GM15510 (cell line): Measurements from ENCODE around the gene LMAN1L.
A peak's percentile ranks its signal among the peaks of the same experiment; 100 is the strongest.

Experiments used
- POLR2A ChIP-seq: IDR thresholded peaks from 3 replicates; pipeline ENCODE4 v1.6.1; 2011; ENCODE audit warnings: borderline replicate concordance; ENCODE audit not compliant: insufficient read length; ENCODE audit errors: extremely low read depth

Gene LMAN1L

DNA sequence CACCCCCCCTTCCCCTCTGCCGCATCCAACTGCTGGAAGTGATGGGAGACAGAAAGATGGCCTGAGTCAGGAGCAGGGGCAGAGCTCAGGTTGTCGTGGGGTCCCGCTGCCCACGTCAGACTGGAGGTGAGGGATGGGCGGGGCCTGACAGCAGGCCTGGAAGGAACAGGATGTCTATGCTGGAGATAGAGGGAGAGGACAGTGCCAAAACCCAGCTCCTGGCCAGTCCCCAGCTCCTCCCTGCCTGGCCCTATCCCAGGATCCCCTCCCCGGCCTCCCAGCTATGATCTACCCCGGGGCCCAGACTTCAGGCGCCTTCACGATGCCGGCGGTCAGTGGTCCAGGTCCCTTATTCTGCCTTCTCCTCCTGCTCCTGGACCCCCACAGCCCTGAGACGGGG, at the start of gene LMAN1L:
TSS of gene LMAN1L (plus strand) at position 303 of the 400 bp plus-strand sequence. CDS start at position 323, 20 bp downstream.
- no peak for TF ChIP-seq POLR2A

DNA sequence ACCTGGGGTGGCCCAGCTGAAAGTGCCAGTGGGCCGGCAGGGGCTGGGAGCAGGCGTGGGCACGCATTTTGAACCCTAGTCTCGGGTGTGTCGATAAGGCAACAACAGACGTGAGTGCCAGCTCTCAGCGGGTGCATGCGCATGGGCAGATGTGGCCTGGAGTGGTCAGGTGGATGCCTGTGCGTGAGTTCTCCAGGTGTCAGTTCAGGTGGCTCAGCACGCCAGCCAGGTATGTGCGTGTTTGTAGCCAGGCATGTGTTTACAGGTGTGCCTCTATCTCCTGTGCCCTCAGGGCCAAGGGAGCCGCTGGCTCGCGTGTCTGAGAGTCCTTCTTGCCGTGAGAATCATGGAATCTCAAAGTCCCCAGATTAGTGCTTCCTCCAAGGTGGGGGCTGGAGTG, 49.2 kb upstream of the LMAN1L start:
- no peak for TF ChIP-seq POLR2A

DNA sequence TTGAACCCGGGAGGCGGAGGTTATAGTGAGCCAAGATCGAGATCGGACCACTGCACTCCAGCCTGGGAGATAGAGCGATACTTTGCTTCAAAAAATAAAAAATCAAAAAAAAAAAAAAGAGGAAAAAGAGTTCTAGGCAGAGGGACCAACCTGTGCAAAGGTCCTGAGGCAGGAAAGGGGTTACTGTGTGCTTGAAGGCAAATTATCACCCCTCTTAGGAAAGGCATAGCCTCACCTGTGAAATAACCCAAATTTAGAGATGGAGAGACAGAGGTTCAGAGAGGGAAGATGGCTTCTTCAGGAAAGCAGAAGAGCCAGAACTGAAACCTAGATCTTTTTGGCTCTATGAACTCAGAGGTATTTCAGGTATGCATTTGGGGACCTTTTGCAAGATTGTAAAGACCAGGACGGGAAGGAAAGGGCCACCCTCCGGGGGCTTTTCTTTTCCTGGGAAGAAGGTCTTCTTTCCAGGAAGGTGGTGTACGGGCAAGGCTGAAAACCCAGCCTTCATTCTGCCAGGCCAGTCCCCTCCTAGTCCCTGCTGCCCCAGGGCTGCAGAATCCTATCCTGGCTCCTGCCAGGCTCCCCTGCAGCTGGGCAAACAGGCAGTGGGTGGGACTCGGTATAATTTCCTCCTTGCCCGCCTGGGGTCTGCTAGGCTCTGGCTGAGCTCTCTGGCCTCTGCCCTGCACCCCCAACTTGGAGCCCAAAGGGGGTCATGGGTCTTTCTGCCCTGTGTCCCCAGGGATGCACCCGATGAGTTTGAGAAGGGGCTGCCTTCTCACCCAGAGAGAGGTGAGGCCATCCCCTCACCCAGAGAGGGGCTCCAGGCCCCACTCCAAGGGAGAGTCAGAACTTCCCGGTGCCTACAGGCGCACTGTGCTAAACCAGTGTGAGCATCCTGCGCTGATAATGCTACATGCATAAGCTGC, 45.2 kb upstream of the LMAN1L start:
- no peak for TF ChIP-seq POLR2A

DNA sequence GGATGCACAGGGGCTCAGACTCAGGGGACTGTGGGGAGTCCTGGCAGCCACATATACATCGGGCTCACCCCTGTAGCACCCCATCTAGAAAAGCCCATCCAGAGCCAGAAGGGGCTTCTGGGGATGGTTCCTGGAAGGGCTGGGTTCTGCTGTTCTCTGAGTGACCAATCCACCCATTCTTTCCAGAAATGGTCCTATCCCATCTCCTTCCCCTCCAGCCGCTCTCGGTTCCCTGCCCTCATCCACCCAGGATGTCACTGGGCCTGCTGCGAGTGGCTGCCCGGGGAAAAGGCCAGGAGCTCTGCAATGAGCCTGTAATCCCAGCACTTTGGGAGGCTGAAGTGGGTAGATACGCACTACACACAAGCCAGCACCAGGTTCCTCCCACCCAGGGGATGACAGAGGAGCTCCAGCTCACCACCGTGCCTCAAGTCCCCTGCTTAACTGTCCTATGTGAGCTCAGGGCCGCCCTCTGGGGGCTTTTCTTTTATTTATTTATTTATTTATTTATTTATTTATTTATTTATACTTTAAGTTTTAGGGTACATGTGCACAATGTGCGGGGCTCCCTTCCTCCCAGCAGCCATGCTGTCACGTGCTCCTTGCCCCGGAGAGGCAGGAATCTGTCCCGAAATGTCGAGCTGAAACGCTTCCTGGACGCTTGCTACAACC, 44.4 kb upstream of the LMAN1L start:
- TF ChIP-seq POLR2A = no peak

DNA sequence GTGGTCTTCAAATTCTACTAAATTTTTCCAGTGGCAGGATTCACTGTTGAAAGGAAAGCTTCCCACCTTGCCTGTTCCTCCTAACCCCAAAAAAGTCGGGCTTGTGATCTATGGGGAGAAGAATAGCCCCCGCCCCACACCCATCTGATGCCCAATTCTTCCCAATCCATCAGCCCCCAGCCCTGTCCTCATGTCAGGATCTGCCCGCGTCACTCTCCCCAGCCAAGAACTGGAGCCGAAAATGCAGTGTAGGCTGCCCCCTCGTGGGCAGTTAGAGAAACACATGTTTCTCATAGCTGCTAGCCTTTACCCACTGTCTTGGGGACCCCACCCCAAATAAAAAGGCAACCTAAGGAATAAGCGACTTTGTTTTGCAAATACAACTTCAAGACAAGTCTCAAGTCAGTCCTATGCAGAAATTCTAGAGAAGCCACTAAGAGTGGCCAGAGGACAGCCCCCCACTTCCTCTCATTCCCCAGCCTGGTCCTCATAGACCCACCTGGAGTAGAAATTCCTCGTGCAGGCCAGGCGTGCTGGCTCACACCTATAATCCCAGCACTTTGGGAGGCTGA, 43.8 kb upstream of the LMAN1L start:
- TF ChIP-seq POLR2A = no peak

DNA sequence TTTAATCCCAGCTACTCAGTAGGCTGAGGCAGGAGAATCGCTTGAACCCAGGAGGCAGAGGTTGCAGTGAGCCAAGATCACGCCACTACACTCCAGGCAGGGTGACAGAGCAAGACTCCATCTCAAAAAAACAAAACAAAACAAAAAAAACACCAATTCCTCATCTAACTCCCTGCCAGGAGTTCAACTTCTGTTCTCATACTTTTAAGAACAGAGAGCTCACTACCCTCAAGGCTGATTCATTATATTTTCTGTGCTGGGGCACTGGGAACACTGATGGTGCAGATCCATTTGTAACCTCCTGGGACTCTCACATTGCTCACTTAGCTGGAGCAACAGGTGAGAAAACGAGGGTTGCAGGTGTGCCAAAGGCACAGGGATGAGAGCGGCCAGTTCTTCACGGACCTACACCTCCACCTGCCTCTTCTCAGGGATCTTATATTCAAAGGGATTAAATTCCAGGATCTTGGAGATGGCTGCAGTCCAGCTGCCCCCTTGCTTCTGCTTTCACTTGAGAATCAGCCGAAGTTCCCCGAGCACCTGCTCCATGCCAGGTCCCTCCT, 43.1 kb upstream of the LMAN1L start:
- TF ChIP-seq POLR2A = no peak

DNA sequence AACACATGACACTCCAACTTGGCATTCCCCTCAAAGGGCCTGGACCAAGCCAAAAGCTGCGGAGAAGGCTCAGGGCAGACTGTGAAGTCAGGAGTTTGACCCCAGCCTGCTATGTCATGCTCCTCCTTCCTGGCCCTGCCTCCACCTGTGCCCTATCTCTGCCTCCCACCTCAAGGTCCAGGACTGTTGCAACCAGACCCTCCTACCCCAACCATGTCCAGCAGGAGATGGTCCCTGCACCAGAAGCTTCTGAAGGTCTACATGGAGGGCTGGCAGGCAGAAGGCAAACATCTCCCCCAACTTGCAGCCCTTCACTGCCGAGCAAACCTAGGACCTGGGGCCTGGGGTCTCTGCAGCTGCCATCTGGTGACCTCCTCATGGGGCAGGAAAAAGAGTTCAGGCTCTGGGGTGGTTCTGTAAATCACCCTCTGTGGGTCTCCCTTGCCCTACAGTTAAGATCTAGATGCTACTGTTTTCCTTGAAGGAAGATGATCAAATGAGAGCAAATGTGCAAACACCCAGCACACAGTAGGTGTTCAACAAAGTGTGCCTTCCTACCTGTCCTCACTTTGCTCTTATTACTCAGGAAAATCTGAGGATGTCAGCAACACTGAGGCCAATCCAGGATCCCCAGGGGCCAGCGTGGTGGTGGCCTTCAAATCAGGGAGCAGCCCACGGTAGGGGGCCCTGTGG, 42.3 kb upstream of the LMAN1L start:
- no peak for TF ChIP-seq POLR2A

DNA sequence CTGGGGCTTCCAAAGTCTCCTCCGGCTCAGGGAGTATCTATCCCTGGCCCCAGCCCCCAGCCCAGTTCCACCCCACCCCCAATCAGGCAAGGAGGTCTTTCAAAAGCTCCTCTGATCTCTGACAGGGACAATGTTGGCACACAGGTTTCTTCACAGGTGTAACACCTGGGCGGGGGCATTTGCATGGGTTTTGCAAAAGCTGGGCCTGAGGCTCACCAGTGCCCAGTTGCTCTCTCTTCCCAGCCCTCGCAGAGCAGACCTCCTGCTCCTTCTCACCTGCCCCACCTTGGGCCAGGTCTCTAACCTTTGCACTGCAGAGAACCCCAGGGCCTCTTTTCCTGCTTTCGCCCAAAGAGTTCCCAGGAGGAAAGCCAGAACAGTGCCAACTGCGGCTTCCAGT, 39.3 kb upstream of the LMAN1L start:
- no peak for TF ChIP-seq POLR2A

DNA sequence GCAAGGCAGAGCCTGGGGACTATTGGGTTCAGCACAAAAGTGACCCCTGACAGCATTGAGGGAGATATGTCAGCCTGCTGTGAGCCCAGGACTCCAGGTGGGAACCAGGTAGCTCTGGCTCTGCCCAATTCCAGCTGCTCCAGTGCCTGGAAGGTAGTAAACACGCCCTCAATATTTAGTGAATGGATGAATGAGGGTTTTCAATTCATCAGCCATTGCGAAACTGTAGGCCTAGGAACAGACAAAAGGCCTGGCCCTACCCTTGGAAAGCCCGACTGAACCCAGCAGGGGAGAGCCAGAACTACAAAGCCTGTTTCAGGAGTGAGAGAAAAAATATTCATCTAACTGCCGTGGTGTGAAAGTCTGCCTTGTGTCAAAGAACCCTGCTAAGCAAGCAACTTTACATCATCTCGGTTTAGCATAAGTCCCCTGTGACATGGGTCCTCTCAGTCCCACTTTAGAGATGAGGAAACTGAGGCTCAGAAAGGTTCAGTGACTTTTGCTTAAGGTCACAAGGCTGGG, 38.8 kb upstream of the LMAN1L start:
- TF ChIP-seq POLR2A = no peak

DNA sequence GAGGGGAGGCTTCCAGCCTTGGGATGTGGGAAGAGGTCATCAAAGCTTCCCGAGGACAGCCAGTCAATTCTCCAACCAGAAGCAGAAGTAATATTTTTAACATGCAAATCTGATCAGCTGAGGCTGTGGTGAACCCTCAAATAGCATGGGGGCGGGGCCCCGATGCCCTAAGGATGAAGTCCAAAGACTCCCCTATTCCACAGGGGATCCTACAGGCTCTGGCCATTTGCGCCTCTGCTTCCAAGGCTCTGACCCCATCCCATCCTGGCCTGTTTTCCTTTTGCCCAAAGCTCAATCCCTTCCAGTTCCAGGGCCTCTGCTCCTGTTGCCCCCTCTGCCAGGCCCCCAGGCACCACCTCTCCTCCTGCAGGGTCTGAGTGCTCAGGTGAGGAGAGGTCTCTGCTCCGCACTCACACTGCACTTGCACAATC, 37.5 kb upstream of the LMAN1L start:
- TF ChIP-seq POLR2A = no peak

DNA sequence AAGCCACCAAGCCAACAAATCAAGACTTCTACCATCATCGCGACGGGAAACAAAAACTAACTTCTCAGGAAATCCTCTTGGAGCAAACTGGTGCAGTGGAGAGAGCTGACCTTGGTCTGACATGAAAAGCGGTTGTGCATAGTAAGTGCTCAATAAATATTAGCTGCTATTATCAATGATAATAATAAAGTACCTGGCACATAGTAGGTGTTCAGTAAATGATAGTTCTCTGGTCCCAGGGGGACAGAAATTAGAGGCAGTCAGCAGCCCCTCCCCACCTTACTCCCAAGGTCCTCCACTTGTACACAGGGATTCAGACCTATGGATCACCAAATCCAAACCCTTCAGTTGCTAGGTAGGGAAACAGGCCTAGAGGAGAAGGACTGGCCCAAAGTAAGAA, 36.7 kb upstream of the LMAN1L start:
- TF ChIP-seq POLR2A = no peak

DNA sequence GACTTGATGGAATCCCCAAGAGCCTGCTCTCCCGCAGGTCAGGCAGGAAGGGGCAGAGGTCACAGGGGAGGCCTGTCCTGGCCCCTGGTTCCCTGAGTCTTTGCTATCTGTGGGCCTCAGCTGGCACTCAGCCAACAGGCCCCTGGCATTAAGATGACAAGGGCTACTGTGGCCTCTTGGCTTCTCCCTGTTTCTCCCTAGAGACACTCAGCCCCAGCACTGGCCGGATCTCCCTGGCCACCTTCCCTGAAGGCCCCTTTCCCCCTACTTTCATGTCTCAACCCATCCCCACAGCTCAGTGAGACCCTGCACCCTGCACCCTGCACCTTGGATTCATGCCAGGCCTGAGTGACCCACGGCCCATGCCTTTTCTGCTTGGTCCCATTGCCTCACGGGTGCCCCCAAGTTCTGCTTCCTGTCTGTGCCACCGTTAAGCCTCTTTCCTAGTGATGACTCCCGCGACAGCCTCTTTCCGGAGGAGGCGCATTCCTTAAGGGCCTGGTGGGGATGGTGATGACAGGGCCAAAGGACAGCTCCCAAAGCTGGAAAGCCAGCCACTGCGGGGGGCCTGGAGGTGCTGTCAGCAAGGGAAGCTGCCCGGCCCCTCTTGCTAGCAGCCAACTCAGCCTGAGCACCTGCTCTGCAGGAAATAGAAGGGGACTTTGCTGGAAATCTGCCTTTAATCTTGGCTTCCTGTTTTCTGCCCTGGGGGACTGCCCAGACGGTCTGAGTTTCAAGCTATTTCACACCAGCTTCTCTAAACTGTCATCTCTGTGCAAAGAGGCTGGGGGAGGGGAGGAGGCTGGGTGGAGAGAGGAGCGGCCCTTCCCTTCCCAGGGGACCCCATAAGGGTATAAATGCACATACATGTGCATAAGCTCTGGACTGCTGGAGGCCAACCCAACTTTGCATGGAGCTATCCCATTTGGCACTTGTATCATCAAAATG, 35.5 kb upstream of the LMAN1L start:
- TF ChIP-seq POLR2A = peak; percentile 45
